ENCODE results near the gene SERGEF.

SERGEF gene

DNA sequence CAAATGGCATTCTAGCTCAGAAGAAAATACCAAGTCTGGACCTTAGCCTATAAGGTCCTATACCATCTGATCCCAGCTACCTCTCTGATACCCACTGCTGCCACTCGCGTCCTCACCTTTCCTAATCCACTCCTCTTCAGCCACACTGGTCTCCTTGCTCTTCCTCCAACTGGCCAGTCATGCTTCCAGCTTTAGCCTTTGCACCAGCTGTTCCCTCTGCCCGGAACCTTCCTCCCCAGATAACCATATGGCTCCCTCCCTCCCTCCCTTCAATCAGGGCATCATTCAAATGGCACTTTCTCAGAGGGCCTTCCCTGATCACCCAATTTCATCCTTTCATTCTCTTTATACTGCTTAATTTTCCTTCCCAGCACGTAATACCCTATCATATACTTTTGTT, 210.4 kb downstream of the SERGEF start:
- Histone ChIP-seq H3K36me3 (ENCODE audit: low read depth) (no peaks in the 10 kb centered on the region), H3K27ac (ENCODE audit: poor library complexity, severe bottlenecking) (no peak overlapping the region), H3K9me3 (ENCODE audit: severe bottlenecking) (no peaks in the 10 kb centered on the region), H3K27me3 (ENCODE audit: insufficient read depth, poor library complexity, severe bottlenecking) (no peaks in the 10 kb centered on the region), H3K4me1 (ENCODE audit: insufficient read depth, poor library complexity, severe bottlenecking) (peaks cover 9% of the 10 kb centered on the region), H3K4me3 (ENCODE audit: severe bottlenecking) (no peak overlapping the region)
- ATAC-seq (ENCODE audit: low read depth) (no peak), DNase-seq (ENCODE audit: low spot score) (no peak)
- TF ChIP-seq, protein P1, sequence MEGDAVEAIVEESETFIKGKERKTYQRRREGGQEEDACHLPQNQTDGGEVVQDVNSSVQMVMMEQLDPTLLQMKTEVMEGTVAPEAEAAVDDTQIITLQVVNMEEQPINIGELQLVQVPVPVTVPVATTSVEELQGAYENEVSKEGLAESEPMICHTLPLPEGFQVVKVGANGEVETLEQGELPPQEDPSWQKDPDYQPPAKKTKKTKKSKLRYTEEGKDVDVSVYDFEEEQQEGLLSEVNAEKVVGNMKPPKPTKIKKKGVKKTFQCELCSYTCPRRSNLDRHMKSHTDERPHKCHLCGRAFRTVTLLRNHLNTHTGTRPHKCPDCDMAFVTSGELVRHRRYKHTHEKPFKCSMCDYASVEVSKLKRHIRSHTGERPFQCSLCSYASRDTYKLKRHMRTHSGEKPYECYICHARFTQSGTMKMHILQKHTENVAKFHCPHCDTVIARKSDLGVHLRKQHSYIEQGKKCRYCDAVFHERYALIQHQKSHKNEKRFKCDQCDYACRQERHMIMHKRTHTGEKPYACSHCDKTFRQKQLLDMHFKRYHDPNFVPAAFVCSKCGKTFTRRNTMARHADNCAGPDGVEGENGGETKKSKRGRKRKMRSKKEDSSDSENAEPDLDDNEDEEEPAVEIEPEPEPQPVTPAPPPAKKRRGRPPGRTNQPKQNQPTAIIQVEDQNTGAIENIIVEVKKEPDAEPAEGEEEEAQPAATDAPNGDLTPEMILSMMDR (IDR thresholded peaks at IDR 0.05; ENCODE audit: poor library complexity, severe bottlenecking), result no peak

GRCh38 chr11:17801166-17801565, 211.7 kb downstream of the SERGEF start:
- Histone ChIP-seq H3K9me3 (ENCODE audit: severe bottlenecking) (no peaks in the 10 kb centered on the region), H3K36me3 (ENCODE audit: low read depth) (no peaks in the 10 kb centered on the region), H3K27ac (ENCODE audit: poor library complexity, severe bottlenecking) (no peak overlapping the region), H3K27me3 (ENCODE audit: insufficient read depth, poor library complexity, severe bottlenecking) (no peaks in the 10 kb centered on the region), H3K4me1 (ENCODE audit: insufficient read depth, poor library complexity, severe bottlenecking) (peaks cover 9% of the 10 kb centered on the region), H3K4me3 (ENCODE audit: severe bottlenecking) (no peak overlapping the region)
- no peak for ATAC-seq (ENCODE audit: low read depth)
- TF ChIP-seq, protein P1 (IDR thresholded peaks at IDR 0.05; ENCODE audit: poor library complexity, severe bottlenecking), result no peak
- no peak for DNase-seq (ENCODE audit: low spot score)

GRCh38 chr11:17799147-17799546, 213.7 kb downstream of the SERGEF start:
- TF ChIP-seq, protein P1 (IDR thresholded peaks at IDR 0.05; ENCODE audit: poor library complexity, severe bottlenecking), result no peak
- no peaks in the 10 kb centered on the region for H3K9me3 ChIP-seq (ENCODE audit: severe bottlenecking)
- H3K4me1 ChIP-seq (ENCODE audit: insufficient read depth, poor library complexity, severe bottlenecking), result peaks cover 9% of the 10 kb centered on the region
- no peak for DNase-seq (ENCODE audit: low spot score)
- H3K4me3 ChIP-seq (ENCODE audit: severe bottlenecking), result no peak overlapping the region
- H3K27ac ChIP-seq (ENCODE audit: poor library complexity, severe bottlenecking), result no peak overlapping the region
- ATAC-seq (ENCODE audit: low read depth), result no peak
- H3K27me3 ChIP-seq (ENCODE audit: insufficient read depth, poor library complexity, severe bottlenecking), result no peaks in the 10 kb centered on the region
- H3K36me3 ChIP-seq (ENCODE audit: low read depth), result no peaks in the 10 kb centered on the region

GRCh38 chr11:17798716-17799115, 214.1 kb downstream of the SERGEF start:
- no peak overlapping the region for H3K4me3 ChIP-seq (ENCODE audit: severe bottlenecking)
- H3K27me3 ChIP-seq (ENCODE audit: insufficient read depth, poor library complexity, severe bottlenecking), result no peaks in the 10 kb centered on the region
- H3K9me3 ChIP-seq (ENCODE audit: severe bottlenecking), result no peaks in the 10 kb centered on the region
- TF ChIP-seq, protein P1 (IDR thresholded peaks at IDR 0.05; ENCODE audit: poor library complexity, severe bottlenecking), result no peak
- DNase-seq (ENCODE audit: low spot score) (no peak), ATAC-seq (ENCODE audit: low read depth) (no peak; the same call in 2 of the 3 replicates)
- no peaks in the 10 kb centered on the region for H3K36me3 ChIP-seq (ENCODE audit: low read depth)
- H3K27ac ChIP-seq (ENCODE audit: poor library complexity, severe bottlenecking), result no peak overlapping the region
- H3K4me1 ChIP-seq (ENCODE audit: insufficient read depth, poor library complexity, severe bottlenecking), result peaks cover 9% of the 10 kb centered on the region

DNA sequence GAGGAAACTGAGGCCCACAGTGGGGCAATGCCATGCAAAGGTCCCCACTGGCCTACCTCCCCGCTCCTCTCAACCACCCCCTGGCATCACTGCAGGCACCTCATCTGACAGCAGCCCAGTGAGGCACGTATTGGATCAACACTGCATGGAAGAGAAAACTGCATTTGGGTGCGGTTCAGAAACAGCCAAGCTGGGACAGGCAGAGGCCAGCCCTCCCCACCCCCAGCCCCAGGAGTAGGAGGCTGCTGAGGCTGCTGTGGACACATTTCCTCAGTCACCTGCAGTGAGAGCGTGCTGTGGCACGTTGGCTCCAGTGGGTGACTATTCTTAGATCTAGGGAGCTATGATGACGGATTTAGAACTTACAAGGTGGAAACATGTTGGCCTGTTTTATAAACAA, 214.6 kb downstream of the SERGEF start:
- peaks cover 9% of the 10 kb centered on the region for H3K4me1 ChIP-seq (ENCODE audit: insufficient read depth, poor library complexity, severe bottlenecking)
- TF ChIP-seq, protein P1 (IDR thresholded peaks at IDR 0.05; ENCODE audit: poor library complexity, severe bottlenecking), result no peak
- H3K36me3 ChIP-seq (ENCODE audit: low read depth), result no peaks in the 10 kb centered on the region
- H3K27me3 ChIP-seq (ENCODE audit: insufficient read depth, poor library complexity, severe bottlenecking), result no peaks in the 10 kb centered on the region
- DNase-seq (ENCODE audit: low spot score), result no peak
- no peak overlapping the region for H3K27ac ChIP-seq (ENCODE audit: poor library complexity, severe bottlenecking)
- H3K9me3 ChIP-seq (ENCODE audit: severe bottlenecking), result no peaks in the 10 kb centered on the region
- ATAC-seq (ENCODE audit: low read depth), result peak; percentile 88
- H3K4me3 ChIP-seq (ENCODE audit: severe bottlenecking), result no peak overlapping the region
